ENCODE data around the gene BRD8. TPM values are rescaled to one million over a fixed set of nuclear protein-coding genes. Genes with fewer than 3 reads are reported as not detected.

Gene BRD8
- total and polyA plus RNA-seq, 9 of the 15 experiments (the other 6 are each of a cell fraction or from before 2014, with no cell fraction given) = 54.6 to 163 (median 87.0) TPM

DNA sequence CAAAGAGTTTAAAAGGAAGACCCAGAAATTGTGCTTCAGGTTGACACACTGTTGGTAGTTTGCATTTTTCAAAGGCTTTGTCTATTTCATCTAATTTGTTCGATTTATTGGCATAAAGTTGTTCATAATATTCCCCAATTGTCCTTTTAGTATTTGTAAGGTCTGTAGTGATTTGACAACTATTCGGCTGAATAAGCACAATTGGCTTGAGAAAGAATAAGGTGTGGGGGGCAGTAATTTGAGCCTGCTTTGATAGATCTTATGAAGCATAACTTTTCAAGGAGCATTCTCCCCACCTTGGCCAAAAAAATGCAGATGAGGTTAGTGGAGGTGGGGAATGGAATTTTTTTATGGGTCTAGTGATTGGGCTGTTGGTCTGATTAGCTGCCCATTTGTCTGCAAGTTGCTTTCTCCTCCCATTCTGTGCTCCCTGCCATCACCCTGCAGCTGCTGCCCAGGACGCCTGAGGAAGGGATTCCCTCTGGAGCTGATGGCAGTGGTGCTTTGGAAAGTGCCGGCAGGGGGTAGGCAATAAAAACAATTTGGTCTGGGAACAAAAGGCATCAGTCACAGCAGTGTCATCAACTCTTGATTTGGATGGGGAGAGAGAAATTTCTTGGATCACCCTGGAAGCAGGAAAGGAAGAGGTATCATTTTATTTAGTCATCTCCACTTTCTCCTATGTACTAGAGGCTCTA, 68.0 kb downstream of the BRD8 start:
- DNase-seq (ENCODE audit: extremely low read depth in 1 of 4, low spot score in 3 of 4) (no peak), ATAC-seq (no peak), FAIRE-seq (no peak)
- H3K27me3 ChIP-seq (ENCODE audit: control insufficient read depth in 2 of 2, insufficient read depth in 2 of 2, low read length in 2 of 2) = peaks cover 15 to 22% of the 10 kb centered on the region in 2 experiments; a peak in 4 of 5 replicates
- intact Hi-C loops (cut with micrococcal nuclease) = loop anchor here (1.0 kb wide), 1 partner anchor 20 kb away; no protein-coding TSS in a partner anchor
- no peaks in the 10 kb centered on the region for H3K79me2 ChIP-seq (ENCODE audit: control insufficient read depth, insufficient read depth, low read length)
- in situ Hi-C loops (cut with MboI) = no loop called here
- POLR2A ChIA-PET = interaction anchor here (1.0 kb wide), 1 partner anchor 19 kb away, joined by 5 read pairs; no protein-coding TSS in a partner anchor
- no peaks in the 10 kb centered on the region; a peak in 1 of 5 replicates for H3K4me1 ChIP-seq (replicated peaks in 1 of 2; ENCODE audit: control insufficient read depth in 2 of 2, insufficient read depth in 2 of 2, low read length in 2 of 2)
- CTCF ChIA-PET (ENCODE audit: low intra/inter-chr PET ratio) = no interaction called here
- H3K9me3 ChIP-seq (replicated peaks; ENCODE audit: control insufficient read depth, insufficient read depth, low read depth, low read length) = no peaks in the 10 kb centered on the region
- no TSS peak for BruUV-seq (replicated peaks)
- no peak overlapping the region for H2AFZ ChIP-seq (ENCODE audit: low read depth, low read length)
- no peak overlapping the region for H3K4me2 ChIP-seq (ENCODE audit: insufficient read depth, low read length)
- no peak overlapping the region for H3K4me3 ChIP-seq
- H3K27ac ChIP-seq (ENCODE audit: extremely low read depth, low read depth, low read length) = no peak overlapping the region
- no peak overlapping the region for H3K9ac ChIP-seq (ENCODE audit: insufficient read depth in 1 of 2, low read depth in 2 of 2, low read length in 2 of 2)
- WGBS (ENCODE audit: insufficient coverage, low coverage, missing lambda C conversion rate) = 0% methylated on average over 4 of the region's 4 CpGs
- H3K36me3 ChIP-seq (ENCODE audit: control insufficient read depth, insufficient read depth, low read length) = no peaks in the 10 kb centered on the region
- no peaks in the 10 kb centered on the region for H3K9me1 ChIP-seq (ENCODE audit: control insufficient read depth, insufficient read depth, low read length)
- H4K20me1 ChIP-seq (replicated peaks; ENCODE audit: control insufficient read depth, insufficient read depth, low read length) = no peaks in the 10 kb centered on the region; the same call in 1 of the 2 replicates
- TF ChIP-seq RBM17 (IDR thresholded peaks at IDR 0.05; ENCODE audit: borderline replicate concordance, low read depth, low read length) = no peak
- TF ChIP-seq SOX6 (IDR thresholded peaks at IDR 0.05) = no peak
- no peak for TF ChIP-seq ILK (tag; IDR thresholded peaks at IDR 0.05; ENCODE audit: borderline replicate concordance, low read depth)
- peak; percentile 53; the same call in 1 of the 2 replicates for TF ChIP-seq ZNF316 (IDR thresholded peaks at IDR 0.05)
- peak; percentile 33 for TF ChIP-seq C11orf30 (IDR thresholded peaks at IDR 0.05; ENCODE audit: low read depth)
- no peak for TF ChIP-seq ZNF384 (IDR thresholded peaks at IDR 0.05; ENCODE audit: low read depth, low read length)
- no peak for TF ChIP-seq ZNF41 (CRISPR knock-in tag; conservative IDR thresholded peaks at IDR 0.05)
- TF ChIP-seq CREBBP (IDR thresholded peaks at IDR 0.05; ENCODE audit: low read depth, low read length) = no peak

All from K562 (cell line).